HUES48 (cell line): ENCODE data around the gene MAGEL2.
A peak's percentile ranks its signal among the peaks of the same experiment; 100 is the strongest.

Experiments
- H3K27ac ChIP-seq: one replicate; pipeline ENCODE4 v1.7.0; 2013; ENCODE audit warnings: low read depth, low read length, inconsistent platforms
- H3K27me3 ChIP-seq: 2 replicates; pipeline ENCODE4 v1.6.1; 2013; ENCODE audit warnings: mild to moderate bottlenecking, low read length; ENCODE audit not compliant: control insufficient read depth, insufficient read depth
- H3K36me3 ChIP-seq: 2 replicates; pipeline ENCODE4 v1.6.1; 2013; ENCODE audit warnings: low read length; ENCODE audit not compliant: control insufficient read depth, insufficient read depth
- H3K4me1 ChIP-seq: 2 replicates; pipeline ENCODE4 v1.6.1; 2013; ENCODE audit warnings: mild to moderate bottlenecking, low read length; ENCODE audit not compliant: control insufficient read depth, insufficient read depth
- H3K4me3 ChIP-seq: 2 replicates; pipeline ENCODE4 v1.5.1; 2013; ENCODE audit warnings: mild to moderate bottlenecking, low read depth, low read length
- H3K9ac ChIP-seq: 2 replicates; pipeline ENCODE4 v1.6.1; 2013; ENCODE audit warnings: mild to moderate bottlenecking, low read depth, low read length, moderate library complexity
- H3K9me3 ChIP-seq: 2 replicates; pipeline ENCODE4 v1.6.1; 2013; ENCODE audit warnings: low read length; ENCODE audit not compliant: control insufficient read depth, insufficient read depth

MAGEL2 gene

DNA sequence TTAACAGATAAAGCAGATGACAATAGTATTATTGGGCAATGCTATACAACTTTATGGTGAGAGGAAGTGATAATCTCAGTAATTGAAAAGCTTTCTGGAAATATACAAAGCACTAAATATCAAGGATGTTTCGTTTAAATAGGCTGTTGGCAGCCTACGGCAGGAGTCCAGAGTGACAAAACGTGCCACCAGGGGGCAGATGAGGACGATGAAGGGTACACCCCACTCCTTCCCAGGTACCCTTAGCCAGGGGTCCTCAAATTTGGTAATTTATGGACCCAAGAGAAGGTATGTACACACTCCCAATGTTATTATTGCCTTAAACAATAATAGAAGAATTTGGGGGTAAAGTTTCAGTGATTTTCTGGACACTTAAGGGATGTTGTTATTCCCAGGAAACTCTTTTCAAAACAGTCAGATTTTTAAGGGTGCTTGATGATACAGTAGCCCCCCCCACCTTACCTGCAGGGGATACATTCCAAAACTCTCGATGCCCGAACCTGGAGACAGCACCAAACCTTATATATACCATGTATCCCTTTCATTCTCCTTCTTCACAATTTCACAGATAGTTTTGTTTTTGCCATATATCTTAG is 1.4 kb upstream of the MAGEL2 start:
- H3K4me1 ChIP-seq = peaks cover 6% of the 10 kb centered on the region; the same call in 1 of the 2 replicates
- H3K9me3 ChIP-seq = peaks cover 16% of the 10 kb centered on the region
- no peak overlapping the region for H3K27ac ChIP-seq
- H3K27me3 ChIP-seq = peaks cover 8% of the 10 kb centered on the region
- no peaks in the 10 kb centered on the region for H3K36me3 ChIP-seq
- no peak overlapping the region for H3K4me3 ChIP-seq
- H3K9ac ChIP-seq = no peak overlapping the region

DNA sequence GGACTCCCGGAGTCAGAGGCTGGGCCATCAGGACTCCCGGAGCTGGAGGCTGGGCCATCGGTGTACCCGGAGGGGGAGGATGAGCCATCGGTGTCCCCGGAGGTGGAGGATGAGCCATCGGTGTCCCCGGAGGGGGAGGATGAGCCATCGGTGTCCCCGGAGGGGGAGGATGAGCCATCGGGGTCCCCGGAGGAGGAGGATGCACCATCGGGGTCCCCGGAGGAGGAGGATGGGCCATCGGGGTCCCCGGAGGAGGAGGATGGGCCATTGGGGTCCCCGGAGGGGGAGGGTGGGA is 719 bp downstream of the MAGEL2 start:
- peaks cover 8% of the 10 kb centered on the region for H3K27me3 ChIP-seq
- H3K4me1 ChIP-seq = peaks cover 7% of the 10 kb centered on the region
- H3K9me3 ChIP-seq = peaks cover 14% of the 10 kb centered on the region
- H3K36me3 ChIP-seq = no peaks in the 10 kb centered on the region
- peak overlapping the region; percentile 74 for H3K4me3 ChIP-seq
- H3K27ac ChIP-seq = no peak overlapping the region
- H3K9ac ChIP-seq = no peak overlapping the region

DNA sequence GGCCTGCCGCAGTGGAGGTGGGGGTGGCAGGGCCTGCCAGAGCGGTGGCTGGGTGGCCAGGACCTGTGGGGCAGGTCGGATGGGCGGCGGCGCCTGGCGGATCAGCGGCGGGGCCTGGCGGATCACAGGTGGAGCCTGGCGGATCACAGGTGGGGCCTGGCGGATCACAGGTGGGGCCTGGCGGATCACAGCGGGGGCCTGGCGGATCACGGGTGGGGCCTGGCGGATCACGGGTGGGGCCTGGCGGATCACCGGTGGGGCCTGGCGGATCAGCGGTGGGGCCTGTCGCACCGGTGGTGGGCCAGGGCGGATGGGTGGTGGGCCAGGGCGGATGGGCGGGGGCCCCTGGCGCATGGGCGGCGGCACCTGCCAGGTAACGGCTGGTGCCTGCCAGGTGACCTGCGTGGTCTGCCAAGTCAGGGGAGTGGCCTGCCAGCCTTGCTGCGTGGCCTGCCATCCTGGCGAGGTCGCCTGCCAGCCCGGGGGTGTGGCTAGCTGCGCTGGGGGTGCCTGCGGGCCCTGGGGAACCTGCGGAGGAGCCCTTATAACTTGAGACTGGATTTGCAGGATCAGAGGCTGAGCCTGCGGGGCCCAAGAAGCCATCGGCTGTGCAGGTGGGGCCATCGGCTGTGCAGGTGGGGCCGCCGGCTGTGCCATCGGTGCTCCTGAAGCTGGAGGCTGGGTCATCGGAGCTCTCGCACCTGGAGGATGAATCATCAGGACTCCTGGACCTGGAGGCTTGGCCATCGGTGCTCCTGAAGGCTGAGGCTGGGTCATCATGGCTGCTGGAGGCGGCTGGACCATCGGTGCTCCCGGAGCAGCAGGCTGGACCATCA is 1.3 kb downstream of the MAGEL2 start:
- Histone ChIP-seq H3K27me3 (peaks cover 8% of the 10 kb centered on the region), H3K4me1 (peaks cover 2% of the 10 kb centered on the region; the same call in 1 of the 2 replicates), H3K27ac (no peak overlapping the region), H3K9me3 (peaks cover 14% of the 10 kb centered on the region), H3K4me3 (peak overlapping the region; percentile 74; the same call in 1 of the 2 replicates), H3K36me3 (no peaks in the 10 kb centered on the region), H3K9ac (no peak overlapping the region)

DNA sequence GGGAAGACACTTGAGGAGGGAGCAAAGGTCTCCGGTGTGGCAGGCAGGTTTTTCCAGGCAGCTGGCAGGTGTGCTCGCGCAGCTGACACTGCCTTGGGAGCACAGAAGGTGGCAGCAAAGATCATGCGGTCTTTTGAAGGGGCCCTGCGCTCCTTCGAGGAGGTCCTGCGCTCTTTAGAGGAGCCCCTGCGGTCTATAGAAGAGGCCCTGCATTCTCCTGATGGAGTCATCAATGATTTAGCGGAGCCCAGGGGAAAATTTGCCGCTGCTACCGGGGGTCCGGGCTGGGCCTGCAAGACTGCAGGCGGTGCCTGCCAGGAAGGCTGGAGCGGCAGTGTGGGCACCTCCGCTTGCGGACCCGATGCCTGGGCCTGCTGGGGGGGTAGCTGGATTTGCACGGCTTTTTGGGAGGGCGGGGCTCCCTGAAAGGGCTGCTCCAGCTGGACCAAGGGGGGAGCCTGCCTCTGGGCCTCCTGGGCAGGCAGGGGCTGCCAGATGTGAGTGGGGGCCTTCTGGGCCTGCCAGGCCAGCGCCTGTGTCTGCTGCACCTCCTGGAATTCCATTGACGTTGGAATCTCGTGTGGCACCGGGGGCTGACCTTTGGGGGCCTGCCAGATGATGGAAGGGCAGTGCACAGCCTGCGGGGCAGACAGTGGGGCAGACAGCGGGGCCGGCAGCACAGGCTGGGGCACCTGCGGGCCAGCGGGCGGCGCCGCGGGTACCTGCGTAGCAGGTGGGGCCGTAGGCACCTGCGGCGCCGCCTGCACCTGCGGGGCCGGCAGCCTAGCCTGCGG is 2.1 kb downstream of the MAGEL2 start:
- Histone ChIP-seq H3K9ac (no peak overlapping the region), H3K27ac (no peak overlapping the region), H3K9me3 (peaks cover 10% of the 10 kb centered on the region), H3K27me3 (peaks cover 8% of the 10 kb centered on the region), H3K4me3 (no peak overlapping the region), H3K36me3 (no peaks in the 10 kb centered on the region), H3K4me1 (peaks cover 2% of the 10 kb centered on the region; the same call in 1 of the 2 replicates)

DNA sequence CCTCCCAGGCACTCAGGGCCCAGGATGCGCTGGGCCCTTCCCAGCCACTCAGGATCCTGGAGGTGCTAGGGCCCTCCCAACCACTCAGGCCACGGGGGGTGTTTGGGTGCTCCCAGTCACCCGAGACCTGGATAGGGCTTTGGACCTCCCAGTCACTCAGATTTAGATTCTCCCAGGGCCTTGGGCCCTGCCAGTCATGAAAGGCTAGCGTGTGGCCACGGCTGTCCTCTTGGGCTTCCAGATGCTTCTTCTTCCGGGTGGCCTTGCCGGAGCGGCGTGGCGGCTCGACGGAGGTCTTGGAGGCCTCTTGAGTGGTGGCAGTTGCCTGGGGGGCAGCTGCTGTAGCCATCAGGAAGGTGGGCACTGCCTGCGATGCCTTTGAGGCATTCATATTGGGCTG is 2.8 kb downstream of the MAGEL2 start:
- peaks cover 8% of the 10 kb centered on the region for H3K27me3 ChIP-seq
- no peak overlapping the region for H3K9ac ChIP-seq
- H3K27ac ChIP-seq = no peak overlapping the region
- H3K36me3 ChIP-seq = no peaks in the 10 kb centered on the region
- H3K4me1 ChIP-seq = peaks cover 2% of the 10 kb centered on the region; the same call in 1 of the 2 replicates
- no peak overlapping the region for H3K4me3 ChIP-seq
- H3K9me3 ChIP-seq = peaks cover 10% of the 10 kb centered on the region

DNA sequence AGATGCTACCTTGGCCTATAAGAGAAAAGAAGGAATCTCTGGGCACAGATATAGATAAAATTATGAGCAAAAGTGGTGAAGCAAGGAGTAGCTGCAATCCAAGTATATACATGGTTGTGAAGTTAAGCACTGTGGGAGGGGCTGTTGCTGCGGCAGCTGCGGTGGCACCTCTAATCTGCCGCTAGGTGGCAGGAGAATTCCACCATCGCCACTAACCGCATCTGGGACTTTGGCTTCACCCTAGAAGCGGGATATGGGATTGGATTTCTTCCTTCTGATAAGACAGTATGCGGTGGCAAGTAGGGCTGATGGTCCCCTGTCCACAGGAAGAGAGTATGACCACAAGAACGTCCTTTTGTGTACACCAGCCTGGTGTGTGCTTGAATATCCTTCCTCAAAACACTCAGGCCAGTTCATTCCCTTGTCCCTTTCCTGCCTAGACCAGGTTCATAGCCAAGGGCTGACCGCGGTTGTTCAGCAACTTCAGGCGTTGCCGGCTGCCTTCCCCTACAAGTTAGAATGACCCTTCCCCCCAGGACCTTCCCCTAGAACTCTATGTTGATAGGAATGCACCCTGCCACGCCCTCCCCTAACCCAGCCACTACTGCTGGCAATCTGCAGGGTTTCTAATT is 5.1 kb downstream of the MAGEL2 start:
- Histone ChIP-seq H3K36me3 (no peaks in the 10 kb centered on the region), H3K4me3 (peak overlapping the region; percentile 52), H3K9ac (no peak overlapping the region), H3K4me1 (peaks cover 2% of the 10 kb centered on the region; the same call in 1 of the 2 replicates), H3K27me3 (no peaks in the 10 kb centered on the region), H3K9me3 (peaks cover 17% of the 10 kb centered on the region), H3K27ac (no peak overlapping the region)

DNA sequence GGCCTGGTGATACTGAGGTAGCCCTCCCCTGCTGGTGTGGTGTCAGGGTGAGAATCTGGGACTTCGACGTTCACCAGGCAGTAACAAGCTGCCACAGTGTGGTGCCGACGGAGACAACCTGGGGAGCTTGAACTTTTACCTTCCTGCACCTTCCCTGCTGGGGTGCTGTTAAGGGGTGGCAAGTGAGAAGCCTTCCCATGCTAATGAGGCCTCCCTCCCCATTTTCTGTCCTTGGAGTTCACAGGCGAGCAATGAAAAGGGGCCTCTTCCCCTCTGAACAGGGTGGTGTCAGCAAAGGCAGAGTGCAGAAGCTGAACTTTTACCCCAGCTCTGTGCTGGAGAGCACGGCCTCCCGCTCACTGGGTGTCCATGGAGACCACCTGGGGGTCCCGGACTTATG is 13.5 kb downstream of the MAGEL2 start:
- H3K9ac ChIP-seq = no peak overlapping the region
- H3K9me3 ChIP-seq = peaks cover 33% of the 10 kb centered on the region
- no peak overlapping the region for H3K27ac ChIP-seq
- no peaks in the 10 kb centered on the region for H3K36me3 ChIP-seq
- H3K27me3 ChIP-seq = peaks cover 39% of the 10 kb centered on the region
- H3K4me1 ChIP-seq = no peaks in the 10 kb centered on the region
- H3K4me3 ChIP-seq = no peak overlapping the region

DNA sequence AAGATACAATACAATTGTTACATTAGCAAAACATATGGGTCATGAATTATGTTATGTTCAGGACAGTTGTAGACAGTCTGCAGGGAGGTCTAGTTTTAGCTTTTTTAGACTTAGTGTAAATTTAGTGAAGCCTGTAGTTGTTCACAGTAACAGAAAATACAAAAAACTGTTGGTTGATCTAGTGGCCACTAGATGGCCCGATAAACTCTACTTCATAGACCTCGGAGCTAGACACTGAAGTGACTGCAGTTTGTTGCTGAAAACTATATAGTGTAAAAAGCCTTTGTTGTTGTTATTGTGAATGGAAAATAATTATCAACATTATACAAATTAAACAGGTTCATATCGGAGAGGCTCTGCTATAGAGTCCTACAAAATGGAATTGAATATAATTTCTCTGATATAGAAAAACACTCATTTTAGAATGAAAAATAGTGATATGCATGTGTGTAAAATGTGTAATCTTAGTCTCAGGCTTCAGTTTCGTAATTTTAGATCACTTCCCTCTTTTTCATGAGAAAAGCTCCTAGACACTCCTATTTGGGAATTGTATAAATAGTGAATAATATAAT is 18.3 kb downstream of the MAGEL2 start:
- no peak overlapping the region for H3K9ac ChIP-seq
- no peaks in the 10 kb centered on the region for H3K36me3 ChIP-seq
- H3K9me3 ChIP-seq = peaks cover 46% of the 10 kb centered on the region
- H3K4me1 ChIP-seq = peaks cover 5% of the 10 kb centered on the region; the same call in 1 of the 2 replicates
- H3K4me3 ChIP-seq = 0 out of 2 replicates have a peak overlapping the region, but pooled peaks have one; percentile 14
- peak overlapping the region; percentile 28 for H3K27ac ChIP-seq
- peaks cover 81% of the 10 kb centered on the region for H3K27me3 ChIP-seq

DNA sequence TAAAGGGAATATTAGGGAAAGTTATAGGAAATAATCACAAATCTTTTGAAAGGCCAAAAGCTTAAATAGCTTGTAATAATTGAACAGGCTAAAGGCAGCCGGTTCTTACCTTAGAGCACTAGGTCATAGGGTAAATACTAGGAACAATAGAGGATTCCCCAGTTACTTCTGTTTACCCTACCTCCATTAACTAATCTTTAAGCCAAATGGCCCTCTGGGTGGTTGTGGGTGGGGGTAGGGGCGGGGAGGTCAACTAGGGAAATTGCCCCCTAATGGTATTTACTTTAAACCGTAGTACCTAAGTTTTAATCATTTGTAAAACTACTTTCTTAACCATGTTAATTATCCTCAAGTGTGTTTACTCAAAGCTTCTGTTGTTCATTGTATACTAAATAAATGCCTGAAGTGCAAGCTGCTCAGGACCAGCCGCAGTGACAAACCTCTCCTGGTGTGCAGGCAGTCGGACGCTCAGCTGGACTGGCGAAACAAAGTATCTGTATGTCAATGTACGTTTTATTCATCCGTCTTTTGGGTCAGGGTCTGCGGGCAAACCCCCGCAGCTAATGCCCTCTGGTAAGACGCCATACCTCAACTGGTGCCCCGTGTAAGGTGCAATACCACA is 18.9 kb downstream of the MAGEL2 start:
- Histone ChIP-seq H3K36me3 (no peaks in the 10 kb centered on the region), H3K27ac (peak overlapping the region; percentile 28), H3K9ac (no peak overlapping the region), H3K4me1 (peaks cover 5% of the 10 kb centered on the region; the same call in 1 of the 2 replicates), H3K27me3 (peaks cover 79% of the 10 kb centered on the region), H3K4me3 (peak overlapping the region; percentile 14; the same call in 1 of the 2 replicates), H3K9me3 (peaks cover 42% of the 10 kb centered on the region)

DNA sequence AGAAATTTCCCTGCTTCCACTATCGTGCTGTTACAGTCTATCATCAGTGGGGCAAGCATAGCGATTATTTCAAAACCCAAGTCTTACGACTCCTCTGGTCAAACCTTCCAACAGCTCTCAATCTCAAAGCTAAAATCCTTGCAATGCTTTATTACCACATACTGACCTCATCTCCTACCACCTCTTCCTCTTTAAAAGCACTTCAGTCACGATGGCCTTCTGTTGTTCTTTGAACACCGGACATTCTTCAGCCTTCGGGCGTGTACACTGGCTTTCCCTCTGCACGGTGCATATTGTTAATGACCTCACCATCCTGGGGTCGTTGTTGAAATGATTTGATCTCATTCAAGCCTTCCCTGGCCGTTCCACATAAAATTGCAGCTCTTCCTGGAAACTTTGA is 31.1 kb downstream of the MAGEL2 start:
- Histone ChIP-seq H3K27me3 (peaks cover 12% of the 10 kb centered on the region), H3K27ac (no peak overlapping the region), H3K4me1 (no peaks in the 10 kb centered on the region), H3K9ac (no peak overlapping the region), H3K9me3 (peaks cover 43% of the 10 kb centered on the region), H3K4me3 (no peak overlapping the region), H3K36me3 (no peaks in the 10 kb centered on the region)
